HG03045 (cell line): ENCODE data around the gene EMC8.

ENCODE experiments used
- ATAC-seq: cut with Tn5 transposase; IDR thresholded peaks from one replicate; pipeline ENCODE4 v1.9.1; 2021; ENCODE audit warnings: mild to moderate bottlenecking, moderate library complexity; ENCODE audit not compliant: unreplicated experiment

The EMC8 gene

GRCh38 chr16:85788819-85789218, 10.5 kb downstream of the EMC8 start:
- no peak for ATAC-seq

- no peak for ATAC-seq
These were observed 13.4 kb downstream of the EMC8 start for GRCh38 chr16:85785927-85786326.

GRCh38 chr16:85784813-85785212, 14.5 kb downstream of the EMC8 start:
- no peak for ATAC-seq

GRCh38 chr16:85783441-85783840, 15.9 kb downstream of the EMC8 start:
- ATAC-seq = no peak

- no peak for ATAC-seq
These were observed 16.9 kb downstream of the EMC8 start for GRCh38 chr16:85782451-85782850.

GRCh38 chr16:85781695-85782370, 17.5 kb downstream of the EMC8 start:
- ATAC-seq = no peak

GRCh38 chr16:85781156-85781555, 18.2 kb downstream of the EMC8 start:
- no peak for ATAC-seq

- ATAC-seq = no peak
These were observed 19.1 kb downstream of the EMC8 start for GRCh38 chr16:85780281-85780680.

GRCh38 chr16:85778873-85779272, 20.5 kb downstream of the EMC8 start:
- no peak for ATAC-seq

GRCh38 chr16:85777583-85778310, 21.6 kb downstream of the EMC8 start:
- ATAC-seq = no peak

- no peak for ATAC-seq
These were observed 24.5 kb downstream of the EMC8 start for GRCh38 chr16:85774811-85775210.

GRCh38 chr16:85774136-85774535, 25.2 kb downstream of the EMC8 start:
- no peak for ATAC-seq

GRCh38 chr16:85773044-85773443, 26.3 kb downstream of the EMC8 start:
- no peak for ATAC-seq

GRCh38 chr16:85770741-85771140, 28.6 kb downstream of the EMC8 start:
- ATAC-seq = no peak

- no peak for ATAC-seq
These were observed 31.1 kb downstream of the EMC8 start for GRCh38 chr16:85768199-85768598.

GRCh38 chr16:85767531-85767930, 31.8 kb downstream of the EMC8 start:
- ATAC-seq = no peak

GRCh38 chr16:85765767-85766166, 33.6 kb downstream of the EMC8 start:
- ATAC-seq = no peak

GRCh38 chr16:85765211-85765610, 34.1 kb downstream of the EMC8 start:
- ATAC-seq = no peak

GRCh38 chr16:85763616-85764015, 35.7 kb downstream of the EMC8 start:
- ATAC-seq = no peak

- no peak for ATAC-seq
These were observed 36.4 kb downstream of the EMC8 start for GRCh38 chr16:85762970-85763369.

- ATAC-seq = no peak
These were observed 37.5 kb downstream of the EMC8 start for GRCh38 chr16:85761861-85762260.

- no peak for ATAC-seq
These were observed 39.5 kb downstream of the EMC8 start for GRCh38 chr16:85759631-85760419.
